Measurements from ENCODE around the gene THAP8.

Gene THAP8

GRCh38 chr19:36008336-36008978, 45.6 kb downstream of the THAP8 start, which contains the start of gene SYNE4:
Gene SYNE4 (minus strand): TSS chr19:36008813. CDS start chr19:36008681, 132 bp downstream.
- DNase-seq (ENCODE audit: low read depth in 2 of 2), result no peak
- H3K4me3 ChIP-seq (replicated peaks in 1 of 2; ENCODE audit: low read depth in 2 of 2, low read length in 2 of 2), result peak within 1 kb of the TSS; percentile 39 to 41
- TF ChIP-seq, protein P1, sequence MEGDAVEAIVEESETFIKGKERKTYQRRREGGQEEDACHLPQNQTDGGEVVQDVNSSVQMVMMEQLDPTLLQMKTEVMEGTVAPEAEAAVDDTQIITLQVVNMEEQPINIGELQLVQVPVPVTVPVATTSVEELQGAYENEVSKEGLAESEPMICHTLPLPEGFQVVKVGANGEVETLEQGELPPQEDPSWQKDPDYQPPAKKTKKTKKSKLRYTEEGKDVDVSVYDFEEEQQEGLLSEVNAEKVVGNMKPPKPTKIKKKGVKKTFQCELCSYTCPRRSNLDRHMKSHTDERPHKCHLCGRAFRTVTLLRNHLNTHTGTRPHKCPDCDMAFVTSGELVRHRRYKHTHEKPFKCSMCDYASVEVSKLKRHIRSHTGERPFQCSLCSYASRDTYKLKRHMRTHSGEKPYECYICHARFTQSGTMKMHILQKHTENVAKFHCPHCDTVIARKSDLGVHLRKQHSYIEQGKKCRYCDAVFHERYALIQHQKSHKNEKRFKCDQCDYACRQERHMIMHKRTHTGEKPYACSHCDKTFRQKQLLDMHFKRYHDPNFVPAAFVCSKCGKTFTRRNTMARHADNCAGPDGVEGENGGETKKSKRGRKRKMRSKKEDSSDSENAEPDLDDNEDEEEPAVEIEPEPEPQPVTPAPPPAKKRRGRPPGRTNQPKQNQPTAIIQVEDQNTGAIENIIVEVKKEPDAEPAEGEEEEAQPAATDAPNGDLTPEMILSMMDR (IDR thresholded peaks at IDR 0.05; ENCODE audit: low read depth, low read length), result no peak

- DNase-seq (ENCODE audit: low read depth in 2 of 2), result no peak
- no peak overlapping the region for H3K4me3 ChIP-seq (replicated peaks in 1 of 2; ENCODE audit: low read depth in 2 of 2, low read length in 2 of 2)
- TF ChIP-seq, protein P1 (IDR thresholded peaks at IDR 0.05; ENCODE audit: low read depth, low read length), result no peak
Observed at GRCh38 chr19:36006955-36007354, 47.1 kb downstream of the THAP8 start.

DNA sequence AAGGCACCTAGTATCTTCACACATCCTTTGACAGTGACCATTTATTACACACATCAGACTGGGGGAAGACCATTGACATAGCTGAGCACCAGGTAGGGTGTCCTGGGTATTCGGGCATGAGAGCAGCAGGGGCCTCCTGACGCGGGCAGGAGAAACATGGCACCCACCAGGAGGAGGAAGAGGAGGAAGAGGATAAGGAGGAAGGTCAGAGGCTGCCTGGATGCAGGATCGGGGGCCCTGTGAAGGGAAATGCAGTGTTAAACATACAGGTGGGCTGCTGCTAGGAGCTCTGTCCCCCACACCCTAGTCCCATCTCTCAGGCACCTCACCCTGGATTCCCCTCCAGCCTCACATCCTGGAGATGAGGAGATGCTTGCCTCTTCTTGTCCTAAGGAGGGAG, 50.8 kb downstream of the THAP8 start:
- TF ChIP-seq, protein P1 (IDR thresholded peaks at IDR 0.05; ENCODE audit: low read depth, low read length), result no peak
- no peak overlapping the region for H3K4me3 ChIP-seq (replicated peaks in 1 of 2; ENCODE audit: low read depth in 2 of 2, low read length in 2 of 2)
- DNase-seq (ENCODE audit: low read depth in 2 of 2), result no peak

- H3K4me3 ChIP-seq (replicated peaks in 1 of 2; ENCODE audit: low read depth in 2 of 2, low read length in 2 of 2), result no peak overlapping the region
- DNase-seq (ENCODE audit: low read depth in 2 of 2), result no peak
- TF ChIP-seq, protein P1 (IDR thresholded peaks at IDR 0.05; ENCODE audit: low read depth, low read length), result no peak
Observed at GRCh38 chr19:36001605-36002004, 52.5 kb downstream of the THAP8 start.

DNA sequence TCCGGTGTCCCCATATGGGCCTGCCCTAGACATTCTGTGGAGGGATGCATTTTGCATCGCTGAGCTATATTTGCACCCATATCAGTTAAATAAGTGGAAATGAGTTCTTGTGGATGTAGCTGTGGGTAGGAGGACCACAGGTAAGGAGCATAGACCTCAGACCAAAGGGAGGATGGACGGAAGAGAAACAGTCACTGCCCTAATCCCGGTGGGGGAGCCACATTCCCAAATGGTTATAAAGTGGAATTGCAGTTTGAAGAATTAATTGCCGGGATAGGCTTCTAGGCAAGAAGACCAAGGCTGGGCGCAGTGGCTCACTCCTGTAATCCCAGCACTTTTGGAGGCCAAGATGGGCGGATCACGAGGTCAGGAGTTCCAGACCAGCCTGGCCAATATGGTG, 57.3 kb downstream of the THAP8 start:
- DNase-seq (ENCODE audit: low read depth in 2 of 2), result no peak
- no peak overlapping the region for H3K4me3 ChIP-seq (replicated peaks in 1 of 2; ENCODE audit: low read depth in 2 of 2, low read length in 2 of 2)
- TF ChIP-seq, protein P1 (IDR thresholded peaks at IDR 0.05; ENCODE audit: low read depth, low read length), result no peak

DNA sequence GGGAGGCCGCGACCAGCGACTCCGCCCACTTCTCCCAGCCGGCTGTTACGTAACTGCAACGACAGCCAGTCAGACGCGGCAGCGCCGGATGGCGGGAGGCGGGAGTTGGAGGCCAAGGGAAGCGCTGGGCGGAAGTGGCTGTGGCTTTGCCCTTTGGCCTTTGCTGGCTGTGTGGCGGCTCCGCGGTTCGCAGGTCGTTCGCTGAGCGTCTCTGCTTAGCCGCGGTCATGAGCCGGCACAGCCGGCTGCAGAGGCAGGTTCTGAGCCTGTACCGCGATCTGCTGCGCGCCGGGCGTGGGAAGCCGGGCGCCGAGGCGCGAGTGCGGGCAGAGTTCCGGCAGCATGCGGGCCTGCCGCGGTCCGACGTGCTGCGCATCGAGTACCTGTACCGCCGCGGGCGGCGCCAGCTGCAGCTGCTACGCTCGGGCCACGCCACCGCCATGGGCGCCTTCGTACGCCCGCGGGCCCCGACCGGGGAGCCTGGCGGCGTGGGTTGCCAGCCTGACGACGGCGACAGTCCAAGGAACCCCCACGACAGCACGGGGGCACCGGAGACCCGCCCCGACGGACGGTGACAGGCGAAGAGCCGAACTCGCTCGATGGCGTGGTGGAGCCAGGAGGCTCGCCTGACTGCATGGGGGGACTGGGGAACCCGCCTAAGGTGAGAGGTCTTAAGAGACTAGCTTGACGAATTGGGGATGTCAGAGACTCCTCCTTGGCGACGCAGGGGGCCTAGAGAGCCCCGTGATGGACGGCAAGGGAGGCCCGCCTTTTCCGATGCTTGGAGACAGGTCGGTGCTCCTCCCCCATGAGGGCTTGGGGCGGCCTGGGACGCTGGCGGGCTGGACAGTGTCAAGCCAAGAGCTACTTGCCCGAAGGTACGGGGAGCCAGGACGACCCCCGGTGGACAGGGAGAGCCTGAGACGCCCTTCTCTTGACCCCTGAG, 58.8 kb downstream of the THAP8 start, which contains the start of gene SDHAF1:
TSS of gene SDHAF1 (plus strand) at position 141 of the 946 bp plus-strand sequence. CDS start at position 228, 87 bp downstream.
- TF ChIP-seq, protein P1 (IDR thresholded peaks at IDR 0.05; ENCODE audit: low read depth, low read length), result no peak
- peak; percentile 93 to 95 for DNase-seq (ENCODE audit: low read depth in 2 of 2)
- peak within 1 kb of the TSS; percentile 63 to 80 for H3K4me3 ChIP-seq (replicated peaks in 1 of 2; ENCODE audit: low read depth in 2 of 2, low read length in 2 of 2)

Data from cardiac fibroblast (primary cell).